Measurements from ENCODE around the gene JARID2.

DNA sequence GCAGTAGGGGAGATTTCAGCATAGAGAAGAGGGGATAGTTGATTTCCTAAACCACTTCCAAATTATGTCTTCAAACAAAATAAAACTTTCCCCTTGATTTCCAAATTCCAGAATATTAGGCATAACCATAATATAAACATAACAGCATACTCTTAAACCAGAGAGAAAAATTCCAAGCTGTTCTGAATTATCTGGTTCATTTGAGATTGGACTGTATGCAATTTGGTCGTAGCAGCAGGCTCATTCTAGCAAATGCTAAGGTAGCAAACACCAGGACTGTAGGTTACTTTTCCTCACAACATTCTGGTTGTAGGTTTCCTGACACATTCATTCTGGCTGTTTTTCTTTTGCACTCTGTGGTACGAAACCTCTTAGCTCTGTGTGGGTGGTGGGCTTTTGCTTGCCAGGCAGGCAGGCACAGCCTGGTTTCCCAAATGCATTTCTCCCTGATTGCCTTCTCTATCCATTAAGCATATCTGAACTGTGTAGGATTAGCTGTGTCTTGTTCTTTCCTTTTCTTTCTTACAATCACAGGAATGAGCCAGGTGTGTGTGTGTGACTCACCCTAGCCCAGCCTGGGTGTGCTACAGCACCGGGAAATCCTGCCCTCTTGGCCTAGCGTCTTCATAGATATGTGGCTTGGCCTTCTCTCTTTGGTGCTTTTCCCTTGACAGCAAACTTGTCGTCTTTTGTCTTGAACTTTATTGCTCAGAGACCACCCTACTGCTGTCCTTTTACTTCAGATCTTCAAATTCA, 77.1 kb downstream of the JARID2 start:
- TF ChIP-seq EZH2 (IDR thresholded peaks at IDR 0.05), result no peak
- peak; percentile 14; the same call in 1 of the 2 replicates for TF ChIP-seq POLR2AphosphoS5 (IDR thresholded peaks at IDR 0.05; ENCODE audit: borderline replicate concordance, low read depth, low read length)
